Astrocyte (in vitro differentiated cells and primary cell): ENCODE results near the gene SMAD7.

ENCODE experiments used
- EZH2 ChIP-seq: IDR thresholded peaks from 2 replicates; pipeline ENCODE4 v1.6.1; 2012; ENCODE audit warnings: mild to moderate bottlenecking, low read length, inconsistent platforms; ENCODE audit not compliant: insufficient read depth
- TF ChIP-seq, protein P1 (sequence below): IDR thresholded peaks from 2 replicates; pipeline ENCODE4 v1.5.1; 2011; ENCODE audit warnings: low read depth, mild to moderate bottlenecking, inconsistent platforms, low read length, moderate library complexity; ENCODE audit not compliant: insufficient read depth

DNA sequence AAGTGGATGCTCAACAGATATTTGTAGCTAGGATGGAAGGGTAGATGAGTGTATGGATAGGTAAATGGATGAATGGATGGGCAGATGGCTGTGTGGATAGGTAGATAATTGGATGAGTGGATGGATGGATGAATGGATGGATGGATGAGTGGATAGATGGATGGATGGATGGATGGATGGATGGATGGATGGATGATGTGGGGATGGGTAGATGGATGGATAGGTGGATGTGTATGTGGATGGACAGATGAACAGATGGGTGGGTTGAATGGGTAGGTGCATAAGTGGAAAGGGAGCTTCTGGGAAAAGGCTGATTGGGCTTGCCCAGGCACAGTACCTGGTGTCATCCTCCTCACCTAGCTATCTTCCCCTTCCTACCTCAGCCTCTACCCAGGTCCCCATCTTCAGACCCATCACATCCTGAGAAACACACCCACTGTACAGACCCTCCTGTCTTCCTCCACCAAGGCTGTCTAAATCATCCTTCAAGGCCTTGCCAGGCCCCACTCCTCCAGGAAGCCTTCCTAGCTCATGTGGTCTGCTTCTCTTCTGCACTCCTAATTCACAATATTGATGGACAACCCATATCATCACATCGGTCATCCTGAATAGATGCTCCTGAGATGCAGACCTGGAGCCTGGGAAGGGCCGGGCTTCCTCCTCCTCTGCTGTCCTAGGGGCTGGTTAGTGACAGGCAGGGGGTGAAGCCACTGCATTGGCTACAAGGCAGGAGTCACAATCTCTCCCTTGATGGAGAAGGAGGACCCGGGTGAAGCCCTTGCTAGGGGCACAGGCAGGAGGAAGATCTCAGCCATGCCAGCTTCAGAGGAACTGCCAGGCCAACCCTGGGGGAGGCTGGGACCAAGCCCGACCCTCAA lies 49.4 kb downstream of the SMAD7 start:
- TF ChIP-seq EZH2: no peak
- TF ChIP-seq, protein P1, sequence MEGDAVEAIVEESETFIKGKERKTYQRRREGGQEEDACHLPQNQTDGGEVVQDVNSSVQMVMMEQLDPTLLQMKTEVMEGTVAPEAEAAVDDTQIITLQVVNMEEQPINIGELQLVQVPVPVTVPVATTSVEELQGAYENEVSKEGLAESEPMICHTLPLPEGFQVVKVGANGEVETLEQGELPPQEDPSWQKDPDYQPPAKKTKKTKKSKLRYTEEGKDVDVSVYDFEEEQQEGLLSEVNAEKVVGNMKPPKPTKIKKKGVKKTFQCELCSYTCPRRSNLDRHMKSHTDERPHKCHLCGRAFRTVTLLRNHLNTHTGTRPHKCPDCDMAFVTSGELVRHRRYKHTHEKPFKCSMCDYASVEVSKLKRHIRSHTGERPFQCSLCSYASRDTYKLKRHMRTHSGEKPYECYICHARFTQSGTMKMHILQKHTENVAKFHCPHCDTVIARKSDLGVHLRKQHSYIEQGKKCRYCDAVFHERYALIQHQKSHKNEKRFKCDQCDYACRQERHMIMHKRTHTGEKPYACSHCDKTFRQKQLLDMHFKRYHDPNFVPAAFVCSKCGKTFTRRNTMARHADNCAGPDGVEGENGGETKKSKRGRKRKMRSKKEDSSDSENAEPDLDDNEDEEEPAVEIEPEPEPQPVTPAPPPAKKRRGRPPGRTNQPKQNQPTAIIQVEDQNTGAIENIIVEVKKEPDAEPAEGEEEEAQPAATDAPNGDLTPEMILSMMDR: no peak
